Liver (tissue), 9 donors: ENCODE measurements around the gene ZGRF1. TPM values are rescaled to one million over a fixed set of nuclear protein-coding genes. Genes with fewer than 3 reads are reported as not detected.

Experiments
- DNase-seq: peaks from one replicate; pipeline ENCODE4 v3.0.0-alpha.2; 2017; ENCODE audit warnings: low spot score
- H3K27ac ChIP-seq, 2 donors: one replicate each; pipeline ENCODE4 v1.7.0; 2013; ENCODE audit warnings: inconsistent platforms in 2 of 2, low read length in 2 of 2, control low read depth in 1 of 2, low read depth in 1 of 2, mild to moderate bottlenecking in 1 of 2
- H3K27me3 ChIP-seq, 4 donors: one replicate each; pipeline versions ENCODE4 v1.6.1 to v1.7.0; 2013; ENCODE audit warnings: low read length in 3 of 4, inconsistent platforms in 1 of 4, mild to moderate bottlenecking in 1 of 4, moderate library complexity in 1 of 4; ENCODE audit not compliant: control insufficient read depth in 4 of 4, insufficient read depth in 4 of 4
- H3K36me3 ChIP-seq, 4 donors: one replicate each; pipeline versions ENCODE4 v1.6.1 to v1.7.0; 2013; ENCODE audit warnings: low read length in 3 of 4, mild to moderate bottlenecking in 3 of 4, low read depth in 1 of 4, moderate library complexity in 1 of 4; ENCODE audit not compliant: control insufficient read depth in 4 of 4, insufficient read depth in 3 of 4
- H3K4me1 ChIP-seq, 4 donors: one replicate each; pipeline versions ENCODE4 v1.6.1 to v1.7.0; 2013; ENCODE audit warnings: low read length in 3 of 4, mild to moderate bottlenecking in 3 of 4, moderate library complexity in 1 of 4; ENCODE audit not compliant: control insufficient read depth in 4 of 4, insufficient read depth in 4 of 4
- H3K4me3 ChIP-seq, 3 donors: one replicate each; pipeline versions ENCODE4 v1.6.1 to v1.7.0; 2013; ENCODE audit warnings: low read length in 3 of 3, control low read depth in 1 of 3, low read depth in 1 of 3, mild to moderate bottlenecking in 1 of 3
- H3K9ac ChIP-seq, 2 donors: one replicate each; pipeline ENCODE4 v1.7.0; 2013; ENCODE audit warnings: low read length in 2 of 2, mild to moderate bottlenecking in 2 of 2, moderate library complexity in 2 of 2, control low read depth in 1 of 2, low read depth in 1 of 2
- H3K9me3 ChIP-seq, 4 donors: one replicate each; pipeline versions ENCODE4 v1.6.1 to v1.7.0; 2013; ENCODE audit warnings: low read length in 3 of 4; ENCODE audit not compliant: control insufficient read depth in 4 of 4
- EGR1 ChIP-seq, 2 donors: IDR thresholded peaks; 2 replicates each; pipeline ENCODE4 v1.6.1; 2016 to 2018; ENCODE audit warnings: antibody characterized with exemption in 2 of 2, low read depth in 2 of 2
- FOXA2 ChIP-seq: IDR thresholded peaks from 2 replicates; pipeline ENCODE4 v1.6.1; 2016; ENCODE audit warnings: antibody characterized with exemption
- GABPA ChIP-seq, 2 donors: IDR thresholded peaks in 1 of 2; conservative IDR thresholded peaks in 1 of 2; 2 replicates each; pipeline ENCODE4 v1.6.1; 2016; ENCODE audit warnings: antibody characterized with exemption in 2 of 2, mild to moderate bottlenecking in 1 of 2, moderate library complexity in 1 of 2
- HNF4A ChIP-seq, 2 donors: conservative IDR thresholded peaks; 2 replicates each; pipeline ENCODE4 v1.6.1; 2016; ENCODE audit warnings: antibody characterized with exemption in 2 of 2, mild to moderate bottlenecking in 2 of 2
- HNF4G ChIP-seq: IDR thresholded peaks from 2 replicates; pipeline ENCODE4 v1.6.1; 2016; ENCODE audit warnings: antibody characterized with exemption
- JUND ChIP-seq, 2 donors: IDR thresholded peaks; 2 replicates each; pipeline ENCODE4 v1.6.1; 2016; ENCODE audit warnings: antibody characterized with exemption in 2 of 2
- NR2F2 ChIP-seq: IDR thresholded peaks from 2 replicates; pipeline ENCODE4 v1.6.1; 2016; ENCODE audit warnings: antibody characterized with exemption
- RAD21 ChIP-seq, 2 donors: IDR thresholded peaks; 2 replicates each; pipeline ENCODE4 v1.6.1; 2016; ENCODE audit warnings: antibody characterized with exemption in 2 of 2, mild to moderate bottlenecking in 2 of 2
- SP1 ChIP-seq: IDR thresholded peaks from 2 replicates; pipeline ENCODE4 v1.6.1; 2018; ENCODE audit warnings: antibody characterized with exemption, mild to moderate bottlenecking
- TAF1 ChIP-seq: conservative IDR thresholded peaks from 2 replicates; pipeline ENCODE4 v1.6.1; 2016; ENCODE audit warnings: antibody characterized with exemption, mild to moderate bottlenecking
- YY1 ChIP-seq: IDR thresholded peaks from 2 replicates; pipeline ENCODE4 v1.6.1; 2016; ENCODE audit warnings: antibody characterized with exemption, mild to moderate bottlenecking
- WGBS: extraction: QIAGEN DNeasy Blood & Tissue Kit; methylation state at CpG from one replicate; pipeline ENCODE4 v1.1.7; 2013; 5-methylcytosine and 5-hydroxymethylcytosine counted together
- polyA plus RNA-seq, 2 donors: library from polyadenylated mRNA; stranded (reverse) in 1 of 2; unstranded in 1 of 2; fragments of 200-250 nt in 1 of 2; fragments of >200 nt in 1 of 2; fragmentation: Nextera tagmentation in 1 of 2; extraction: Ambion mirVana in 1 of 2; gene quantifications; one replicate each; pipeline versions ENCODE4 v1.2.1 to v1.2.3, GENCODE V29; 2013 to 2015
- total RNA-seq, 2 donors: library from RNA; depleted of rRNA; stranded (reverse); fragments of >200 nt; gene quantifications; one replicate each; pipeline ENCODE4 v1.2.3, GENCODE V29; 2014
- TF ChIP-seq, protein P1 (sequence below): IDR thresholded peaks from 2 replicates; pipeline ENCODE4 v1.6.1; 2016; ENCODE audit warnings: antibody characterized with exemption
- TF ChIP-seq, protein P2 (sequence below): IDR thresholded peaks from 2 replicates; pipeline ENCODE4 v1.6.1; 2016; ENCODE audit warnings: antibody characterized with exemption
- TF ChIP-seq, protein P3 (sequence below): fragments of 150-350 bp; IDR thresholded peaks from 2 replicates; pipeline ENCODE4 v1.5.1; 2017; ENCODE audit warnings: improper control_type of control experiment, low read depth, low read length; ENCODE audit not compliant: missing input control
- TF ChIP-seq, protein P4 (sequence below): IDR thresholded peaks from 2 replicates; pipeline ENCODE4 v1.6.1; 2016; ENCODE audit warnings: antibody characterized with exemption, mild to moderate bottlenecking
- TF ChIP-seq, protein P5 (sequence below): IDR thresholded peaks from 2 replicates; pipeline ENCODE4 v1.6.1; 2016; ENCODE audit warnings: antibody characterized with exemption
- donor health status: healthy.
- donor health status: healthy.
- donor health status: healthy.
- donor health status: healthy.
- donor health status: healthy.

Gene ZGRF1
- total and polyA plus RNA-seq, 4 donors = 0.38 to 12.7 (median 2.1) TPM

DNA sequence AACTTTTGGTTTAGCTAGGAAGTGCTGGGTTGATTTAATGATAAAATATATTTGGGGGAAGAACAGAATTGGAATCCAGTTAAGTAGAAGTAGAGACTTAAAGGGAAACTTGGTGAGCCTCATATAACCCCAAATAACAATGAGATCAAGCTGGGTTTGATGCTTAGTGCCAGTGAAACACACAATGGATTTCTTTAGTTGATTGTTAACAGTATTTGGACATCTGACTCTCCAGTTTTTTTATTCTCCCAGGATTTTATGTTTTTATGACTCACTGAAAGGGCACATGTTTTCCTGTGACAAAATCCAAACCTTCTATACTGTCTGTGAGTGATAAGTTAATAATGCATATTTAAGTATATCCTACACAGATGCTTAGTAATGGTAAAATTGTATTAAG is 118.0 kb downstream of the ZGRF1 start:
- no peak for DNase-seq
- TF ChIP-seq JUND (IDR thresholded peaks at IDR 0.05) (no peak), SP1 (no peak), FOXA2 (no peak), RAD21 (IDR thresholded peaks at IDR 0.05) (no peak), TAF1 (no peak), HNF4A (conservative IDR thresholded peaks at IDR 0.05) (no peak), GABPA (IDR thresholded peaks at IDR 0.05 in 1 of 2, conservative IDR thresholded peaks at IDR 0.05 in 1 of 2) (no peak), EGR1 (IDR thresholded peaks at IDR 0.05; ENCODE audit: low read depth in 2 of 2) (no peak), YY1 (no peak), HNF4G (no peak)
- TF ChIP-seq, protein P1, sequence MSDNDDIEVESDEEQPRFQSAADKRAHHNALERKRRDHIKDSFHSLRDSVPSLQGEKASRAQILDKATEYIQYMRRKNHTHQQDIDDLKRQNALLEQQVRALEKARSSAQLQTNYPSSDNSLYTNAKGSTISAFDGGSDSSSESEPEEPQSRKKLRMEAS = no peak
- TF ChIP-seq, protein P2, sequence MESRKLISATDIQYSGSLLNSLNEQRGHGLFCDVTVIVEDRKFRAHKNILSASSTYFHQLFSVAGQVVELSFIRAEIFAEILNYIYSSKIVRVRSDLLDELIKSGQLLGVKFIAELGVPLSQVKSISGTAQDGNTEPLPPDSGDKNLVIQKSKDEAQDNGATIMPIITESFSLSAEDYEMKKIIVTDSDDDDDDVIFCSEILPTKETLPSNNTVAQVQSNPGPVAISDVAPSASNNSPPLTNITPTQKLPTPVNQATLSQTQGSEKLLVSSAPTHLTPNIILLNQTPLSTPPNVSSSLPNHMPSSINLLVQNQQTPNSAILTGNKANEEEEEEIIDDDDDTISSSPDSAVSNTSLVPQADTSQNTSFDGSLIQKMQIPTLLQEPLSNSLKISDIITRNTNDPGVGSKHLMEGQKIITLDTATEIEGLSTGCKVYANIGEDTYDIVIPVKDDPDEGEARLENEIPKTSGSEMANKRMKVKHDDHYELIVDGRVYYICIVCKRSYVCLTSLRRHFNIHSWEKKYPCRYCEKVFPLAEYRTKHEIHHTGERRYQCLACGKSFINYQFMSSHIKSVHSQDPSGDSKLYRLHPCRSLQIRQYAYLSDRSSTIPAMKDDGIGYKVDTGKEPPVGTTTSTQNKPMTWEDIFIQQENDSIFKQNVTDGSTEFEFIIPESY = no peak
- TF ChIP-seq, protein P3, sequence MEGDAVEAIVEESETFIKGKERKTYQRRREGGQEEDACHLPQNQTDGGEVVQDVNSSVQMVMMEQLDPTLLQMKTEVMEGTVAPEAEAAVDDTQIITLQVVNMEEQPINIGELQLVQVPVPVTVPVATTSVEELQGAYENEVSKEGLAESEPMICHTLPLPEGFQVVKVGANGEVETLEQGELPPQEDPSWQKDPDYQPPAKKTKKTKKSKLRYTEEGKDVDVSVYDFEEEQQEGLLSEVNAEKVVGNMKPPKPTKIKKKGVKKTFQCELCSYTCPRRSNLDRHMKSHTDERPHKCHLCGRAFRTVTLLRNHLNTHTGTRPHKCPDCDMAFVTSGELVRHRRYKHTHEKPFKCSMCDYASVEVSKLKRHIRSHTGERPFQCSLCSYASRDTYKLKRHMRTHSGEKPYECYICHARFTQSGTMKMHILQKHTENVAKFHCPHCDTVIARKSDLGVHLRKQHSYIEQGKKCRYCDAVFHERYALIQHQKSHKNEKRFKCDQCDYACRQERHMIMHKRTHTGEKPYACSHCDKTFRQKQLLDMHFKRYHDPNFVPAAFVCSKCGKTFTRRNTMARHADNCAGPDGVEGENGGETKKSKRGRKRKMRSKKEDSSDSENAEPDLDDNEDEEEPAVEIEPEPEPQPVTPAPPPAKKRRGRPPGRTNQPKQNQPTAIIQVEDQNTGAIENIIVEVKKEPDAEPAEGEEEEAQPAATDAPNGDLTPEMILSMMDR = no peak
- H3K4me1 ChIP-seq = peaks cover 26 to 48% (median 34%) of the 10 kb centered on the region in 4 donors
- no peaks in the 10 kb centered on the region for H3K36me3 ChIP-seq
- peaks cover 9 to 57% (median 28%) of the 10 kb centered on the region in 4 donors for H3K27me3 ChIP-seq
- no peak overlapping the region for H3K27ac ChIP-seq
- H3K9me3 ChIP-seq = peaks cover 0 to 4% (median 0%) of the 10 kb centered on the region in 4 donors
- H3K9ac ChIP-seq = no peak overlapping the region
- H3K4me3 ChIP-seq = no peak overlapping the region

DNA sequence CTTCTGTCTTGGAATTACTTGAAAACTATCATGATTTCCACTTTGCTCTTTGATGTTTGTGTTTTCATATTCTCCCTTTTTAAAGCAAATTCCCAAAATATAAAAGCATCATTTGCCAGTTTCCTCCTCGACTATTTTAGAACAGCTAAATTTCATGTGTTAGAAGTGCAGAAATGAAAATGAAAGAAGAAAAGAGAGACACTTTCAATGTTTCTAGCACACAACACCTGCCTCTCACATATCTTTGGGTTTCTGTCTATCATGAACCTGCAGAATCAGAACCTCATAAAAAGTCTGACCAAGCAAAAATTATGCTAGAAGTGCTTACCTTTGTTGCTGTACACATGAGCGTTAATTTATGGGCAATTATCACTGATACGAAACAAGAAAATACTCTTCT is 118.8 kb downstream of the ZGRF1 start:
- WGBS = 18% methylated on average over 3 of the region's 3 CpGs

More for the DNA sequence above, 118.8 kb downstream of the ZGRF1 start:
- Histone ChIP-seq H3K4me1 (peaks cover 22 to 41% (median 29%) of the 10 kb centered on the region in 4 donors), H3K27ac (no peak overlapping the region), H3K36me3 (no peaks in the 10 kb centered on the region), H3K27me3 (peaks cover 9 to 54% (median 28%) of the 10 kb centered on the region in 4 donors), H3K9ac (no peak overlapping the region), H3K4me3 (no peak overlapping the region), H3K9me3 (peaks cover 0 to 3% (median 0%) of the 10 kb centered on the region in 4 donors)
- no peak for TF ChIP-seq YY1
- TF ChIP-seq EGR1 (IDR thresholded peaks at IDR 0.05; ENCODE audit: low read depth in 2 of 2) = no peak
- TF ChIP-seq, protein P4, sequence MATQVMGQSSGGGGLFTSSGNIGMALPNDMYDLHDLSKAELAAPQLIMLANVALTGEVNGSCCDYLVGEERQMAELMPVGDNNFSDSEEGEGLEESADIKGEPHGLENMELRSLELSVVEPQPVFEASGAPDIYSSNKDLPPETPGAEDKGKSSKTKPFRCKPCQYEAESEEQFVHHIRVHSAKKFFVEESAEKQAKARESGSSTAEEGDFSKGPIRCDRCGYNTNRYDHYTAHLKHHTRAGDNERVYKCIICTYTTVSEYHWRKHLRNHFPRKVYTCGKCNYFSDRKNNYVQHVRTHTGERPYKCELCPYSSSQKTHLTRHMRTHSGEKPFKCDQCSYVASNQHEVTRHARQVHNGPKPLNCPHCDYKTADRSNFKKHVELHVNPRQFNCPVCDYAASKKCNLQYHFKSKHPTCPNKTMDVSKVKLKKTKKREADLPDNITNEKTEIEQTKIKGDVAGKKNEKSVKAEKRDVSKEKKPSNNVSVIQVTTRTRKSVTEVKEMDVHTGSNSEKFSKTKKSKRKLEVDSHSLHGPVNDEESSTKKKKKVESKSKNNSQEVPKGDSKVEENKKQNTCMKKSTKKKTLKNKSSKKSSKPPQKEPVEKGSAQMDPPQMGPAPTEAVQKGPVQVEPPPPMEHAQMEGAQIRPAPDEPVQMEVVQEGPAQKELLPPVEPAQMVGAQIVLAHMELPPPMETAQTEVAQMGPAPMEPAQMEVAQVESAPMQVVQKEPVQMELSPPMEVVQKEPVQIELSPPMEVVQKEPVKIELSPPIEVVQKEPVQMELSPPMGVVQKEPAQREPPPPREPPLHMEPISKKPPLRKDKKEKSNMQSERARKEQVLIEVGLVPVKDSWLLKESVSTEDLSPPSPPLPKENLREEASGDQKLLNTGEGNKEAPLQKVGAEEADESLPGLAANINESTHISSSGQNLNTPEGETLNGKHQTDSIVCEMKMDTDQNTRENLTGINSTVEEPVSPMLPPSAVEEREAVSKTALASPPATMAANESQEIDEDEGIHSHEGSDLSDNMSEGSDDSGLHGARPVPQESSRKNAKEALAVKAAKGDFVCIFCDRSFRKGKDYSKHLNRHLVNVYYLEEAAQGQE = no peak
- TF ChIP-seq NR2F2 = no peak
- TF ChIP-seq GABPA (IDR thresholded peaks at IDR 0.05 in 1 of 2, conservative IDR thresholded peaks at IDR 0.05 in 1 of 2) = no peak
- TF ChIP-seq, protein P5, sequence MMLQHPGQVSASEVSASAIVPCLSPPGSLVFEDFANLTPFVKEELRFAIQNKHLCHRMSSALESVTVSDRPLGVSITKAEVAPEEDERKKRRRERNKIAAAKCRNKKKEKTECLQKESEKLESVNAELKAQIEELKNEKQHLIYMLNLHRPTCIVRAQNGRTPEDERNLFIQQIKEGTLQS = no peak
- no peak for TF ChIP-seq TAF1
- no peak for DNase-seq
